GF-D8 (cell line): ENCODE data around the gene PNMA6E.

Experiments used
- DNase-seq: peaks from one replicate; lab custom pipeline; 2025; lab: John Stamatoyannopoulos, UW

The PNMA6E gene

GRCh38 chrX:153401133-153401764 is at the start of gene PNMA6E:
Gene PNMA6E (minus strand): TSS chrX:153401350. CDS start chrX:153398849, 2,501 bp downstream.
- DNase-seq, result no peak

DNA sequence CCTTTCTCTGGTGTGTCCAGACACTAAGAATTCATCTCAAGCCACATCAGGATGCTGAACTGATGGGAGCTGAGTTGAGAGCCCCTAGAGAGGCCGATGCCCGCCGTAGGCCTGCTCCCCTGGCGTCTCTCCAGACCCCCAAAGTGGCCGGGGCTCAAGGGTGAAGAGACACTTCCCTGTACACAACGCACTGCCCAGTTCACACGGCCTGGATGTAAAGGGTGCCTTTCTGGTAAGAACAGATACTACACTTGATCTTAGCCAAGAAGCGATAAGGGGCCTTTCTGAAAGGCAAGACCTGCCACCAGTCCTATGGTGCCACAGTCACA is 49.8 kb upstream of the PNMA6E start:
- no peak for DNase-seq

- DNase-seq, result no peak
Measured at GRCh38 chrX:153450114-153450948, 49.2 kb upstream of the PNMA6E start.

GRCh38 chrX:153449368-153450113 is 48.4 kb upstream of the PNMA6E start:
- DNase-seq, result no peak

GRCh38 chrX:153448556-153449367 is 47.6 kb upstream of the PNMA6E start:
- DNase-seq, result no peak

DNA sequence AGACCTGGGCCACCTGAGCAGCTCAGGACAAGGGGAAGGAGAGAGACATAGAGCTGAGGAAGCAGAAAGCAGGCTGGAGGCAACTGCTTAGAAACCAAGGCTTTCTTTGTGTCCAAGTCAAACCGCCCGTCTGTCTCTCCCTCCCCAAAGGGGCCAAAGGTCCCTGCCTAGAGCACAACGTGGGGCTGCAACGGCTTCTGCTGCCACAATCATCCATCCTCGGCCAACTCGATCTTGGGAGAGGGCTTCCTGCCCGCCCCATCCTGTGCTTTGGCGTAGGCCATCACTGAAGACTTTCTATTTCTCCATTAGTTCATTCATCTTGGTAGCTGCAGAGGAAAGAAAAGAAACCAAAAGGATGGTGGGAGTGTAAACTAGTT is 46.4 kb upstream of the PNMA6E start:
- DNase-seq, result no peak

DNA sequence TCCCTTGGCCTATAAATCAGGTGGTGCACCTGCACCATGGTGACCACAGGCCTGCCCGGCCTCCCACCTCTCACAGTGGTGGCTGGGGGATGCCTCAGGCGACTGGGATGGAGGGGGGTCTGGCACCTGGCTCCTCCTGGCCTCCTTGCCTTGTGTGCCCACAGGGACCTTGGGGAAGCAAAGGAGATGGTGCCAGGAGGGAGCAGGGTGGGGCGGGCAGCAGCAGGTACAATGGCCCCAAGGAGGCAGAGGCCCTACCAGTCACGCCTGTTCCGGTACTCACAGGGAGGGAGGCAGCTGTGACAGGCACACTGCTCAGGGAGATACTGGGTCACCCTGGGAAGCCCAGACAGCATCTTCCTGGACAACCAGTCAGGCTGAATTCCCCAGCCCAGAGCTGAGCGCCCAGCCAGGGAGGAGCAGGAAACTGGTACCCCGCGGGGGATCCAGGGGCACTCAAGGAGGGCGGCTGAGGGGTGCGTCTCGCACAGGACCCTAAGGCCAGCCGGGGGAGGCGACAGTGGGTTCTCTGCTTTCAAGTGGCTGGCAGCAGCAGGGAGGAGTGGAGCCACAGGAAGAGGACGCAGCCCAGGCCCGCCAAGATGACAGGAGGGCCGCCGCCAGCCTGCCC is 45.9 kb upstream of the PNMA6E start:
- no peak for DNase-seq

DNA sequence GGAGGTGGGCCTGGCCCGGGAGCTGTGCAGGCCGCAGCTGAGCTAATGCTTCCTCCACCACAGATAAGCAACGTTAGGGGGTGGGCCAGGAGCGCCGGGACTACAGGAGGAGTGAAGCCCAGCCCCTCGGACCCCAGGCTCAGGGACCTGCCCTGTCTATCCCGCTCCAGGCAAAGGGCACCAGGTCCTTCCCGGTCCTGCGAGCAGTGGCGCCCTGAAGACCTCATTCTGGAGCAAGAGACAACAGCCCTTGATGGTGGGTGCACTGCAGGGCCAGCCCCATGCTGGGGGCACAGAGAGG is 45.4 kb upstream of the PNMA6E start:
- no peak for DNase-seq

- DNase-seq, result no peak
Measured at GRCh38 chrX:153445856-153446635, 44.9 kb upstream of the PNMA6E start, which contains the start of gene TREX2. Gene TREX2 (minus strand): TSS chrX:153446056. CDS start chrX:153445430, 626 bp downstream.

DNA sequence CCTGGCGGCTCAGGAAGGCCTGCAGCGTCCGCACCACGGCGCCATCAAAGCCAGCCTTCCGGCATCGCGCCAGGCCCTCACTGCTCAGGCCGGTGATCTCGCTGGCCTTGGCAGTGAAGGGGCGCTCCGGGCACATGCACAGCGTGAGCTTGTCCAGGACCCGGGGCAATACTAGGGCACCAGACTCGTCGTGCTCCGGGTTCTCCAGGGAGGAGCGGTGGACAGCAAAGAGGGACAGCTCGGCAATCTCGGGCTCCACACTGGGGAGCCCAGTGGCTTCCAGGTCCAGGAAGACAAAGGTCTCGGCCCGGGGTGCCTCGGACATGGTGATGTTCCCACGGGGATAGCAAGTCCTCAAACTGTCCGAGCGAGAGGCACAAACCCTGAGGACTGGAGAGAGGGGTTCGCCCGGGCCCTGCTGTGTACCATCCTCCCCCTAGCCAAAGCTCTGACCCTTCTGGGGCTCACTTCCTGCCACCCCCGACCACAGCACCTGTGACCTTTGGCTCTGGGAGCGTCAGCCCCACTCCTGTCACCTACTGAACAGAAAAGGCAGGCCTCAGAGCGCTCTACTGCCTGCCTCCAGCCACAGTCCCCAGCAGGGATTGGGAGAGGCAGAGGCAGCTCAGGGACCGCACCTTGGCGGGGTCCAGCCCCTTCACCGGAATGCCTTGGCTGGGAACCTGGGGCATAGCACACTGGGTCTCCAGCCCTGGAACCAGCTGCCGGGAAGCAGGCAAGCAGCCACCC is 44.1 kb upstream of the PNMA6E start:
- no peak for DNase-seq

GRCh38 chrX:153444333-153445011 is 43.3 kb upstream of the PNMA6E start:
- DNase-seq, result no peak

- no peak for DNase-seq
Measured at GRCh38 chrX:153443476-153444332, 42.6 kb upstream of the PNMA6E start.

- no peak for DNase-seq
Measured at GRCh38 chrX:153442463-153442862, 41.3 kb upstream of the PNMA6E start.

- DNase-seq, result no peak
Measured at GRCh38 chrX:153441981-153442380, 40.8 kb upstream of the PNMA6E start.

DNA sequence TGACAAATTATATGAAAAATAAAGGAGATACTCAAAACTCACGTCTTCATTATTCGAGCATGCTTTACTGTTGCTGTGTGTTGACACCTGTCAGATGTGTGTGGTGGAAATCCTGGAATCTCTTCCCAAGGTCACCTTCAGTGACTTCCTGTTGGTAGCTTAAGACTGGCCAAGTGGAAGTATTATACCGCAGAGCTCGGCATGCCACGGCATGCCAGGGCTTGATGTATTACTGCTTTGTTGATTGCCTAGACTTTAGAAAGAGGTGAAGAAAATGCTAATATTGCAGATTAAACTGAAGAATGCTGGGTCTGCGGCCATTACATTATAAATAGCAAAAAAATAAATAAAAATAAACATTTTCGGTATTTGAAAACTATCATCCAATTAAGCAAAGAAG is 40.1 kb upstream of the PNMA6E start:
- DNase-seq, result no peak

- DNase-seq, result no peak
Measured at GRCh38 chrX:153440556-153441135, 39.5 kb upstream of the PNMA6E start.

DNA sequence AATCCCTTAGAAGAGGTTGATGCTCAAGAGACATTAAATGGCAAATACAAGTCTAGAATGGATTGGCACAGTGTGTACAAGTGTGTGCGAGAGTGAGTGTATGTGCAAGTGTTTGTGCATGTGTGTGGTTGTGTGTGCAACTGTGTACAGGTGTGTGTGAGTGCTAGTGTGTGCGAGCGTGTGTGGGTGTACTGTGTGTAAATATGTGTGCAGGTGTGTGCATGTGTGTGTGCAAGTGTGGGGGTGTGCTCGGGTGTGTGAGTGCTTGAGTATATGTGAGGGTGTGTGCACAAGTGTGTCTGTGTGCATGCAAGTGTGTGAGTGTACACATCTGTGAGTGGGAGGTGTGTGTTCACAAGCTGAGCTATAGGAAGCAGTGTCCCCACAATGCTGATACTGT is 38.8 kb upstream of the PNMA6E start:
- DNase-seq, result no peak

DNA sequence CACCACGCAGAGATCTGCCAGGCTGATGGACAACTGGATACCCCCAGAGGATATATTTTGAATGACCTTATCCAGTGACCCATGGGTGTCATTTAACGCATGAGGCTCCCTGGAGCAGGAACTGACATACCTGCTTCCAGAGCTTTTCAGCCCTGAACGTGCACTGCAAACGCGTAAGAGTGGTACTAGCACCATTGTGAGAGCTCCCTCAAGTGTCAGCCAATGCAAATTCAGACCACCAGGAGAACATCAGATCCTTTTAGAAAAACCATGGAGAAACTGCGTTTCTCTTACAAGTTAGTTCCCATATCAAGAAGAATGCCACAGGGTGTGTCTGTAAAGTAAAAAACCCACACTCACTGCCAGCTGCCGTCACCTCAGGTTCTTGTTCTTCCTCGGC is 37.4 kb upstream of the PNMA6E start:
- DNase-seq, result no peak
